HepG2 (cell line): ENCODE data around the gene BDP1. TPM values are rescaled to one million over a fixed set of nuclear protein-coding genes. Genes with fewer than 3 reads are reported as not detected.
A peak's percentile ranks its signal among the peaks of the same experiment; 100 is the strongest.

ENCODE experiments used
- ATAC-seq: fragments of 200-7000 bp; cut with Tn5 transposase; 3 replicates; pipeline ENCODE4 v1.9.1; 2020; ENCODE audit warnings: mild to moderate bottlenecking, moderate library complexity
- BruUV-seq: library from RNA; stranded (reverse); fragments of 400-500 nt; replicated peaks from 2 replicates; lab custom pipeline; 2021; lab: Mats Ljungman, UMichigan
- CTCF ChIA-PET: fragments of 300-600 bp; formaldehyde crosslinking; extraction: SDS; loops from one replicate; lab custom pipeline; 2021; ENCODE audit warnings: low total read pairs, inconsistent platforms, low intra/inter-chr PET ratio; lab: Yijun Ruan, JAX
- POLR2A ChIA-PET: fragments of 350-600 bp; sonication (Branson Sonifier 250); formaldehyde crosslinking; loops from one replicate; lab custom pipeline; 2020; ENCODE audit warnings: antibody characterized with exemption, inconsistent platforms; lab: Yijun Ruan, JAX
- DNase-seq: peaks from one replicate; pipeline ENCODE4 v3.0.0-alpha.2; 2015; ENCODE audit warnings: low spot score
- FAIRE-seq: peaks from 3 replicates; lab custom pipeline; 2011; peaks lifted over from hg19 to GRCh38; lab: Jason Lieb, UNC
- H2AFZ ChIP-seq: one replicate; pipeline ENCODE4 v1.6.1; 2011; ENCODE audit warnings: low read length, inconsistent platforms
- H3K27ac ChIP-seq: fragments of 300-600 bp; 3 replicates; pipeline ENCODE4 v1.8.0; 2011; ENCODE audit warnings: mixed run types, mild to moderate bottlenecking, mixed read lengths, low read length, inconsistent platforms; ENCODE audit not compliant: insufficient read depth; ENCODE audit errors: extremely low read length
- H3K27me3 ChIP-seq, 2 experiments: fragments of 200-600 bp in 1 of 2; 2 replicates in 1 of 2; 3 replicates in 1 of 2; pipeline versions ENCODE4 v1.6.0 to v1.8.0; 2011; ENCODE audit warnings: low read length in 2 of 2, mild to moderate bottlenecking in 2 of 2, moderate library complexity in 2 of 2, inconsistent platforms in 1 of 2; ENCODE audit not compliant: insufficient read depth in 2 of 2, control insufficient read depth in 1 of 2
- H3K36me3 ChIP-seq, 2 experiments: fragments of 200-600 bp in 1 of 2; replicated peaks in 1 of 2; 2 replicates in 1 of 2; 3 replicates in 1 of 2; pipeline versions ENCODE4 v1.5.1 to v1.8.0; 2011; ENCODE audit warnings: low read length in 2 of 2, inconsistent platforms in 1 of 2; ENCODE audit not compliant: insufficient read depth in 2 of 2, control insufficient read depth in 1 of 2
- H3K4me1 ChIP-seq: 2 replicates; pipeline ENCODE4 v1.5.1; 2012; ENCODE audit warnings: low read length, inconsistent platforms; ENCODE audit not compliant: insufficient read depth
- H3K4me2 ChIP-seq: 2 replicates; pipeline ENCODE4 v1.6.0; 2011; ENCODE audit warnings: low read depth, low read length, inconsistent platforms
- H3K4me3 ChIP-seq, 3 experiments: fragments of 200-600 bp in 1 of 3; sonication (generic), shearing (Covaris generic) in 1 of 3; replicated peaks in 1 of 3; 2 replicates each; pipeline ENCODE4 v1.5.1; 2011 to 2016; ENCODE audit warnings: low read length in 3 of 3, inconsistent platforms in 2 of 3, low read depth in 2 of 3, mild to moderate bottlenecking in 2 of 3, control low read depth in 1 of 3, mixed read lengths in 1 of 3; ENCODE audit not compliant: insufficient read depth in 1 of 3
- H3K79me2 ChIP-seq: one replicate; pipeline ENCODE4 v1.6.1; 2011; ENCODE audit warnings: low read length, inconsistent platforms; ENCODE audit not compliant: insufficient read depth
- H3K9ac ChIP-seq: 2 replicates; pipeline ENCODE4 v1.6.0; 2011; ENCODE audit warnings: mild to moderate bottlenecking, low read depth, low read length, inconsistent platforms; ENCODE audit not compliant: insufficient read depth
- H3K9me3 ChIP-seq: 2 replicates; pipeline ENCODE4 v1.5.1; 2012; ENCODE audit warnings: mild to moderate bottlenecking, low read length
- H4K20me1 ChIP-seq: 2 replicates; pipeline ENCODE4 v1.6.0; 2011; ENCODE audit warnings: inconsistent platforms, mild to moderate bottlenecking, low read length, moderate library complexity; ENCODE audit not compliant: insufficient read depth
- CHD2 ChIP-seq: IDR thresholded peaks from 2 replicates; pipeline ENCODE4 v1.6.1; 2011; ENCODE audit warnings: low read depth, low read length, improper control_type of control experiment
- DNMT1 ChIP-seq: sonication (generic); formaldehyde crosslinking; IDR thresholded peaks from 2 replicates; pipeline ENCODE4 v1.5.1; 2020; ENCODE audit warnings: mild to moderate bottlenecking, missing genetic modification reagents
- DNMT3B ChIP-seq: conservative IDR thresholded peaks from 2 replicates; pipeline ENCODE4 v1.6.1; 2016; ENCODE audit warnings: missing biosample characterization, control low read depth
- ETS1 ChIP-seq: sonication (generic); formaldehyde crosslinking; IDR thresholded peaks from 2 replicates; pipeline ENCODE4 v1.4.0; 2020; ENCODE audit warnings: missing genetic modification reagents
- HMG20B ChIP-seq: conservative IDR thresholded peaks from 2 replicates; pipeline ENCODE4 v1.6.1; 2016; ENCODE audit warnings: missing genetic modification reagents, missing compliant biosample characterization
- ISL2 ChIP-seq: sonication (generic); formaldehyde crosslinking; IDR thresholded peaks from 2 replicates; pipeline ENCODE4 v1.5.0; 2020; ENCODE audit warnings: missing genetic modification reagents
- MAFF ChIP-seq: IDR thresholded peaks from 2 replicates; pipeline ENCODE4 v1.6.1; 2011; ENCODE audit warnings: low read depth, low read length, improper control_type of control experiment
- MAFK ChIP-seq, 2 experiments: IDR thresholded peaks in 1 of 2; conservative IDR thresholded peaks in 1 of 2; 2 replicates each; pipeline ENCODE4 v1.6.1; 2011; ENCODE audit warnings: improper control_type of control experiment in 2 of 2, low read length in 2 of 2
- MTERF4 ChIP-seq: sonication (generic); formaldehyde crosslinking; IDR thresholded peaks from 2 replicates; pipeline ENCODE4 v1.8.0; 2023; ENCODE audit warnings: mild to moderate bottlenecking, missing genetic modification reagents
- SOX13 ChIP-seq, 3 experiments: fragments of 450-650 bp in 1 of 3; sonication (generic) in 1 of 3; formaldehyde crosslinking in 1 of 3; IDR thresholded peaks in 2 of 3; conservative IDR thresholded peaks in 1 of 3; 2 replicates each; pipeline versions ENCODE4 v1.5.0 to v1.6.1; 2016 to 2020; ENCODE audit warnings: antibody characterized with exemption in 1 of 3, mild to moderate bottlenecking in 1 of 3, missing compliant biosample characterization in 1 of 3, missing genetic modification reagents in 1 of 3, moderate library complexity in 1 of 3
- WIZ ChIP-seq: sonication (generic); formaldehyde crosslinking; IDR thresholded peaks from 2 replicates; pipeline ENCODE4 v1.5.1; 2020; ENCODE audit warnings: mild to moderate bottlenecking, missing genetic modification reagents
- ZNF274 ChIP-seq: sonication (generic); formaldehyde crosslinking; IDR thresholded peaks from 2 replicates; pipeline ENCODE4 v1.5.1; 2020; ENCODE audit warnings: mild to moderate bottlenecking, missing genetic modification reagents
- in situ Hi-C: cut with HindIII; loops from 2 replicates; pipeline ENCODE4 v1.10.0; 2017; ENCODE audit warnings: low pct_unique_long_range_greater_than_20kb; ENCODE audit not compliant: extremely low pct_ligation_motif_present
- intact Hi-C: fragments of 100-400 bp; cut with micrococcal nuclease; formaldehyde crosslinking; loops from one replicate; pipeline ENCODE4 v1.10.0; 2022; ENCODE audit not compliant: unreplicated experiment
- polyA plus RNA-seq, 8 experiments: library from polyadenylated mRNA; depleted of rRNA in 3 of 8; stranded (reverse) in 7 of 8; unstranded in 1 of 8; fragments of >200 nt; fragmentation: Illumina TruSeq in 4 of 8; extraction: Trizol in 4 of 8; gene quantifications; 2 replicates each; pipeline versions ENCODE4 v1.2.1 to v1.2.3, GENCODE V29; 2011 to 2016; ENCODE audit warnings: low read depth in 4 of 8, missing spikeins in 1 of 8, mixed read lengths in 1 of 8; ENCODE audit not compliant: insufficient read depth in 1 of 8
- total RNA-seq, 5 experiments: library from RNA; depleted of rRNA; stranded (reverse); fragments of >200 nt; fragmentation: Illumina TruSeq; extraction: Trizol; gene quantifications; 2 replicates each; pipeline ENCODE4 v1.2.3, GENCODE V29; 2016; ENCODE audit warnings: low read depth in 1 of 5
- TF ChIP-seq, protein P1 (sequence below): sonication (generic); formaldehyde crosslinking; IDR thresholded peaks from 2 replicates; pipeline ENCODE4 v1.4.0; 2020; ENCODE audit warnings: mild to moderate bottlenecking, missing genetic modification reagents

Gene BDP1
- total and polyA plus RNA-seq, 2 of the 13 experiments (the other 11 are each of a cell fraction or from before 2014, with no cell fraction given) = 10.2 to 22.4 TPM

GRCh38 chr5:71589903-71590302 is 134.5 kb downstream of the BDP1 start (continued):
- TF ChIP-seq HMG20B (CRISPR knock-in tag) = no peak

DNA sequence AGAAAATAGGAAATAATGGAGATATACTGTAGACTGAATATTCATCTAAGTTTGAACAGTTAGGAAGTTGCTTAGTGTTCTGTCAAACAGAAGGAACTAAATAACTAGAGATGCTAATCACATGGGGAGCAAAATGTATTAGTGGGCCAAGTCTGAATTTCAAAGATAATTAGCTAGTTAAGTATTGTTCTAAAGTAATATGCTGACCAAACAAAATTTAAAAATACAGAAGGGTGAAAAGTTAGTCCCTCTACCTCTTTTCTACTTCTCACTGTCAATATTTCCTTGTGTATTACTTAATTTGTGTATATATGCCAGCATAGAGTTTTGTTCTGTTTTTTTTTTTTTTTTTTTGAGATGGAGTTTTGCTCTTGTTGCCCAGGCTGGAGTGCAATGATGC is 135.6 kb downstream of the BDP1 start:
- Histone ChIP-seq H3K27me3 (no peaks in the 10 kb centered on the region; a peak in 1 of 5 replicates), H3K9ac (no peak overlapping the region), H3K79me2 (peaks cover 55% of the 10 kb centered on the region), H3K4me3 (no peak overlapping the region), H3K9me3 (no peaks in the 10 kb centered on the region), H4K20me1 (no peaks in the 10 kb centered on the region; the same call in 1 of the 2 replicates), H3K27ac (no peak overlapping the region), H3K36me3 (peaks cover 8 to 19% of the 10 kb centered on the region in 2 experiments; a peak in 4 of 5 replicates), H2AFZ (no peak overlapping the region), H3K4me1 (peaks cover 29% of the 10 kb centered on the region), H3K4me2 (no peak overlapping the region)
- intact Hi-C loops = no loop called here
- in situ Hi-C loops = no loop called here
- CTCF ChIA-PET = no interaction called here
- ATAC-seq (no peak), FAIRE-seq (no peak), DNase-seq (no peak)
- POLR2A ChIA-PET = no interaction called here
- no TSS peak for BruUV-seq
- no peak for TF ChIP-seq ISL2 (CRISPR knock-in tag)
- TF ChIP-seq ETS1 = no peak
- peak; percentile 93 for TF ChIP-seq MAFF
- no peak for TF ChIP-seq WIZ
- TF ChIP-seq, protein P1, sequence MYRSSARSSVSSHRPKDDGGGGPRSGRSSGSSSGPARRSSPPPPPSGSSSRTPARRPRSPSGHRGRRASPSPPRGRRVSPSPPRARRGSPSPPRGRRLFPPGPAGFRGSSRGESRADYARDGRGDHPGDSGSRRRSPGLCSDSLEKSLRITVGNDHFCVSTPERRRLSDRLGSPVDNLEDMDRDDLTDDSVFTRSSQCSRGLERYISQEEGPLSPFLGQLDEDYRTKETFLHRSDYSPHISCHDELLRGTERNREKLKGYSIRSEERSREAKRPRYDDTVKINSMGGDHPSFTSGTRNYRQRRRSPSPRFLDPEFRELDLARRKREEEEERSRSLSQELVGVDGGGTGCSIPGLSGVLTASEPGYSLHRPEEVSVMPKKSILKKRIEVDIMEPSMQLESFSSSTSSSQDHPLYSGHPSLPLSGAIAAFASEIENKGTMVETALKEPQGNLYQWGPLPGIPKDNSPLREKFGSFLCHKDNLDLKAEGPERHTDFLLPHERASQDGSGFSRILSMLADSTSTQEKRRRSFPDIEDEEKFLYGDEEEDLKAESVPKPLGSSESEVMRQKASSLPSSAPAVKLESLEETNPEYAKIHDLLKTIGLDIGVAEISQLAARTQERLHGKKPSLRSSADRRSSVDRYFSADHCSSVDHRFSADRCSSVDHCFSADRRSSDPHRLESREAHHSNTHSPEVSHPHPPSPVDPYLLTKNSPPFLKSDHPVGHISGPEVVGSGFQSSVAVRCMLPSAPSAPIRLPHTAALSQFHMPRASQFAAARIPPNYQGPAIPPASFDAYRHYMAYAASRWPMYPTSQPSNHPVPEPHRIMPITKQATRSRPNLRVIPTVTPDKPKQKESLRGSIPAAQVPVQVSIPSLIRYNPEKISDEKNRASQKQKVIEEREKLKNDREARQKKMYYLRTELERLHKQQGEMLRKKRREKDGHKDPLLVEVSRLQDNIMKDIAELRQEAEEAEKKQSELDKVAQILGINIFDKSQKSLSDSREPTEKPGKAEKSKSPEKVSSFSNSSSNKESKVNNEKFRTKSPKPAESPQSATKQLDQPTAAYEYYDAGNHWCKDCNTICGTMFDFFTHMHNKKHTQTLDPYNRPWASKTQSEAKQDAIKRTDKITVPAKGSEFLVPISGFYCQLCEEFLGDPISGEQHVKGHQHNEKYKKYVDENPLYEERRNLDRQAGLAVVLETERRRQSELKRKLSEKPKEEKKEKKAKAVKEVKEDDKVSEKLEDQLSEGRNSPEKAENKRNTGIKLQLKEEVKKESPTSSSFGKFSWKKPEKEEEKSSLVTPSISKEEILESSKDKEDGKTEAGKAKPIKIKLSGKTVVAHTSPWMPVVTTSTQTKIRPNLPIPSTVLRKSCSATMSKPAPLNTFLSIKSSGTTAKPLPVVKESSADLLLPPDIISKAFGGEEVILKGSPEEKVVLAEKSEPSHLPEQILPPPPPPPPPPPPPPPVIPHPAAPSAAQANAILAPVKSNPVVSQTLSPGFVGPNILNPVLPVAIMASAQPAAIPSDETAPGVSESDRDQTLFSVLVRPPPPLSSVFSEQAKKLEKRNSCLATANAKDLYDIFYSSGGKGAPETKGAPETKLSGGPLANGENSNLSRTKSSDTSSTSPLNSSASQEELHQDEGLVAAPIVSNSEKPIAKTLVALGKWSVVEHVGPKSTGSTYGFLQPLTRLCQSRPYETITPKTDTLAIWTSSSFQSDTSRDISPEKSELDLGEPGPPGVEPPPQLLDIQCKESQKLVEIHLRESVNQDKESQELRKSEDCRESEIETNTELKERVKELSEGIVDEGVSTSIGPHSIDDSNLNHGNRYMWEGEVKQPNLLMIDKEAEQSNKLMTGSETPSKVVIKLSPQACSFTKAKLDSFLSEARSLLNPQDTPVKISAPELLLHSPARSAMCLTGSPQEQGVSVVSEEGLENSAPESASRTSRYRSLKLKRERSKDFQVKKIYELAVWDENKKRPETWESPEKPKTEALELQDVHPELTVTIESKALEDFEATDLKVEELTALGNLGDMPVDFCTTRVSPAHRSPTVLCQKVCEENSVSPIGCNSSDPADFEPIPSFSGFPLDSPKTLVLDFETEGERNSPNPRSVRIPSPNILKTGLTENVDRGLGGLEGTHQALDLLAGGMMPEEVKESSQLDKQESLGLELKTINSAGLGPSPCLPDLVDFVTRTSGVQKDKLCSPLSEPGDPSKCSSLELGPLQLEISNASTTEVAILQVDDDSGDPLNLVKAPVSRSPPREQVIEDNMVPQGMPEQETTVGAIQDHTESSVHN = no peak
- no peak for TF ChIP-seq ZNF274 (CRISPR knock-in tag)
- TF ChIP-seq MTERF4 = no peak
- TF ChIP-seq MAFK (conservative IDR thresholded peaks at IDR 0.05 in 1 of 2, IDR thresholded peaks at IDR 0.05 in 1 of 2; ENCODE audit: low read length in 2 of 2) = peak; percentile 90 to 96
- no peak for TF ChIP-seq DNMT1
- no peak for TF ChIP-seq CHD2
- TF ChIP-seq SOX13 (IDR thresholded peaks at IDR 0.05) = no peak
- TF ChIP-seq SOX13 (CRISPR knock-in tag; conservative IDR thresholded peaks at IDR 0.05 in 1 of 2, IDR thresholded peaks at IDR 0.05 in 1 of 2) = no peak
- TF ChIP-seq DNMT3B (CRISPR knock-in tag) = no peak
